HG03439 (cell line): ENCODE measurements around the gene KRT3.

ENCODE experiments used
- ATAC-seq: cut with Tn5 transposase; IDR thresholded peaks from one replicate; pipeline ENCODE4 v1.9.1; 2021; ENCODE audit warnings: mild to moderate bottlenecking, moderate library complexity; ENCODE audit not compliant: unreplicated experiment

The KRT3 gene

GRCh38 chr12:52787324-52788191 is 8.4 kb downstream of the KRT3 start:
- ATAC-seq, result no peak

DNA sequence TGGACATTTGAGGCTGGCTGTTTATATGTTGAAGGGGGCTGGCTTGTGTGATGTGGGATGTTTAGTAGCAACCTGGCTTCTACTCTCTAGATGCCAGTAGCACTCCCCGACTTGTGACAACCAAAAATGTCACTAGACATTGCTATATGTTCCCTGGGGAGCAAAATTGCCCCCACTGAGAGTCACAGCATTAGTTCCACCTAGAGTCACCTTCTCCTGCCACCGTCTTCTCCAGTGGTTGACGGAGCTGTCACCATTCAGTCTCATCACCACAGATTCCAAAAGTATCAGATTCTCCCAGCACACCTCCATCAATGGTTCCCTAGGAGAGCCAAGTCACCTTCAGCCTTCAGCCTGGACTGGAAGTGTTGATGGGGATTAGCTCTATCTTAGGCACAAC is 11.0 kb downstream of the KRT3 start:
- ATAC-seq, result no peak

DNA sequence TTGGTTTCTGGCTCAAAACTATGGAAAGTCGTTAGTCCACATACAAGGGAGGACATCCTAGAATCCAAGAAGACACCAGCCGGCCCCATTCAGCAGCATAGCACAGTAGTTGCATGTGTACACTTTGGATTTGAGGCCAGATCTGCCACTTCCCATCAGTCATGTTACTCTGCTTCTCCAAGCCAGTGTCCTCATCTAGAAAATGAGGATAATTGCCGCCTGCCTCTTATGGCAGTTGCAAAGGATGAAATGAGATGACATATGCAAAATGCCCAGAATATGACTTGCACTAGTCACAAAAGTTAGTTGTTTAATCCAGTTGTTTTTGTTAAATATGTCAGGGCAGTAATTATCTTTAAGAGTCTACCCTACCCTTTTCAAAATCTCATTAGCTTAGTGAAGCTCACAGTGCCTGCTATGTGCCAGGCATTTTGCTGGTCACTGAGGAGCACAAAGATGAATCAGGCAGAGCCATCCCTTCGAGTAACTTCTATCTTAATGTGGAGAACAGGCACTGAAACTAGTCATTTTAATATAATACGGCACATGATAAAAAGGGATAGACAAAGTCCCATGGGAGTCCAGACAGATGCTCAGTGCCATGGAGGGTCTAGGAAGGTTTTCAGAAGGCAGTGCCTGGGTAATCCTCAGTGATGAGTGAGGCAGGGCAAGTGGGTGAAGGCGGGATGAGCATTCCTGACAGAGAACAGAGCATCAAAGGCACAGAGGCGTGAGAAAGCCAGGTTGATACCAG is 12.2 kb downstream of the KRT3 start:
- ATAC-seq, result no peak

GRCh38 chr12:52782502-52782901 is 13.4 kb downstream of the KRT3 start:
- no peak for ATAC-seq

- ATAC-seq, result no peak
Measured at GRCh38 chr12:52781399-52782082, 14.4 kb downstream of the KRT3 start.

DNA sequence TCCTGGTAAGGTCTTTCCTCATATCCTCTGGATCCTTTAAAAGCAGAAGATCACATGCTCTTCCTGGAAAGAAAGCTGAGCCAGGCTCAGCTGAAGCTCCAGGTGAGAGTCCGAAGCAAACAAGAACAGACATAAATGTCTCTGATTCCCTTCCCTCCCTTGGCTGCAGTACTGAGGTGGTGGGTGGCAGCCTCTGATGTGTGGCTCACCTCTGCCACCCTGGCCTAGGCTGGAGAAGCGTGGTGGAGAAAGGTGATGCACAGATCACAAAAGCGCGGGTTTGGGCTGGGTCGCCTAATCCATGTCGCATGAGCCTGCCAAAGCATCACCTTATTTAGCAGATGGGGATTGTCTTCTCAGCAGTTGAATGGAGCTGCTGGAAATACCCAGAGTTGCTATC is 16.0 kb downstream of the KRT3 start:
- ATAC-seq, result no peak

GRCh38 chr12:52778833-52779232 is 17.1 kb downstream of the KRT3 start:
- no peak for ATAC-seq

DNA sequence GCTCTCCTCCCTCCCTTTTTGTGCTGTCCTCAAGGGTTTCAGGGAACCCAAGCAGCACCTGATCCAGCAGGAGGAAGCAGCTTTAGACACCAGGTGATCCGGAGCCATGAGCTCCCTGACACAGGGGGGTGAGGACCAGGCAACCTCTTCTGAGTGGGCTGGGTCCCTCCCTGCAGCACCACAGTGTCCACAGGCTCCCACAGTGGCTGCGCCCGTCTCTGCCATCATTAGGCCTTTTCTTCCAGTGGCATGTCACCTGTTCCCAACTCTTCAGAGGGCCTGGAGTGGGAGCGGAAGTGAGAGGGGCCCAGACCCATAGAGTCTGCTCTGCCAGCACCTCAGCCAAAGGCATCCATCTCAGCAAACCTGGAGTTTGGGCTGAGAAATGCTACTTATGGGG is 18.4 kb downstream of the KRT3 start:
- no peak for ATAC-seq

GRCh38 chr12:52776913-52777395 is 19.0 kb downstream of the KRT3 start, which contains the start of gene KRT76:
Gene KRT76 (minus strand): TSS chr12:52777345. CDS start chr12:52777291, 54 bp downstream.
- no peak for ATAC-seq

DNA sequence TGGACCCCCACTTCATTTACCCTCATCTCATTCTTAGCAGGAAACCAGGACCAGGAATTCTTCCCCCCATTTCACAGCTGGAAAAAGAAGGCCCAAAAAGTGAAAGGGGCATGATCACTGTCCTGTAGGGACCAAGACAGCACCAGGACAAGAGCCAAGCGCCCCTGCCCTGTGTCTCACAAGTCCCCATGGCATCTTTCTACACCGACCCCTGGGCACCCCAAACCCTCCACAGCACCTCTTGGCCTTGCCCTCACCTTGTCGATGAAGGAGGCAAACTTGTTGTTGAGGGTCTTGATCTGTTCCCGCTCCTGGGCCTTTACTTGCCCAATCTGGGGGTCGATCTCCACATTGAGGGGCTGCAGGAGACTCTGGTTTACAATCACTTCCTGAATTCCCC is 19.5 kb downstream of the KRT3 start:
- ATAC-seq, result no peak

DNA sequence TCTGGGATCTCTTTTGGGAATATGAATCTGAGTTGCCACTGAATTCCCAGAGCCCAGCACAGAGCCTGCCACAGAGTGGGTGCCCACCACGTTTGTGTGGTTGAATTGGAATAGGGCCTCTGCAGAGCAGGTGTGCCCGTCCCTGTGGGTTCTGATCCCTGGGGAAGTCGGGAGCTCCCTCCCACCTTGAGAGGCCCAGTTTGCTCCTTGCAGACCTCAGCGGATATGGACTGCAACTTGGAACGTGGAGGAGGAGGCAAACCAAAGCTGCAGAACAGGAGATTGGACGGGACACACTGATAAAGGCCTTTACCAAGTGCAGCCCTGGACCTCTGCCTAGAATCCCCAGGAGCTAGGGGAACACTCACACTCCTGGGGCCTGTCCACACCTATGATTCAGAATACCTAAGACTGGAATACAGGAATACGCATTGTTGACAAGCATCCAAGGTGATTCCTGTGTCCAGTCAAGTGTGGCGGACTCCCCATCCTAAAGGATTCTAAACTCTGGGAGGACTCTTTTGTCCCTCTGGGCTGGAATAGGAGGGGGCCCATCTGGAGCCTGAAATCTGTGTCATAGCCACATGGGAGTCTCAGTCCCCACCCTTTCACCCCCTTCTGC is 21.2 kb downstream of the KRT3 start:
- ATAC-seq, result no peak

GRCh38 chr12:52772772-52773171 is 23.1 kb downstream of the KRT3 start:
- ATAC-seq, result no peak

- no peak for ATAC-seq
Measured at GRCh38 chr12:52772188-52772587, 23.7 kb downstream of the KRT3 start.

- no peak for ATAC-seq
Measured at GRCh38 chr12:52771505-52771904, 24.4 kb downstream of the KRT3 start.

DNA sequence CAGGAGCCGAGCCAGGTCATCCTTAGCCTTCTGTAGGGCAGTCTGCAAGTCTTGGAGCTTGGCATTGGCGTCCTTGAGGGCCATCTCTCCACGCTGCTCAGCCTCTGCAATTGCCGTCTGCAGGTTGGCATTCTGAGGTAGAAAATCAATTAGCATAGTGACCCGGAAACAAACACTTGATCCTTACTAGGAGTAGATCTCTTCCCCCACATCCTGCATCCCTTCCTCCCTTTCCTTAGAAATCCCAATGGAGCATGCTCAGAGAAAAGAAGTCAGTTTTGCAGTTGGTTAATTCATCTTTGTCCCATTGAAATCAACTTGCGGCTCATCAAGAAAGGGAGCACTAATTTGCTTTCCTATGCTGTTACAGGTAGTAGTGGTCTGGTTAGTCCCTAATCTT is 24.8 kb downstream of the KRT3 start:
- ATAC-seq, result no peak

GRCh38 chr12:52769946-52770345 is 26.0 kb downstream of the KRT3 start:
- ATAC-seq, result no peak

GRCh38 chr12:52769354-52769753 is 26.6 kb downstream of the KRT3 start:
- no peak for ATAC-seq

DNA sequence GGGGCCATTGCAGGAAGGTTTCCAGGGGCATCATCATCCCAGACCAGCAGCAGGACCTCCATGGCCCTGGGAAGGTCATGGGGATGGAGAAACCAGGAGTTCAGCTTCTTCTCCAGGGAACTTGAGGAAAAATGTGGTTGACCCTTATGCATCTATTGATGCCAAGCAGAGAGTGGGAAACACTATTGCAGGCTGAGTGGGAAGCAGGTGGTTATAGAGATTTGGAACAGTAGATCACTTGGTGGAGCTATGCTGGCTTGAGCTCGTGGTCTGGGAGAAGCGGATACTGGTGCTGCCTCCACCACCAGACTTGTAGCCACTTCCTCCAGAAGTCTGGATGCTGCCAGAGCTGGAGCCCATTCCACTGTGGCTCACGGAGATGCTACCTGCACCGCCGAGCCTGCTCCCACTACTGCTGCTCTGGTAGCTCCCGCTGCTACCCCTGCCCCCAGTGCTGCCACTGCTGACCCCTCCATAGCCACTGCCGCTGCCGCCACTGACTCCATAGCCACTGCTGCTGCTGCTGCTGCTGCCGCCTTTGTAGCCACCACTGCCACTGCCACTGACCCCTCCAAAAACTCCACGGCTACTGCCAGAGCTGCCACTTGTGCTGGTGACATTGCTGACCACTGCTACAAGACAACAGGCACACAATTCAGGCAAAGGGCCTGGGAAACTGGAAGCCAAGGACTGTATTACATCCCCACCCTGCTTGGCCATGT is 27.3 kb downstream of the KRT3 start:
- no peak for ATAC-seq

DNA sequence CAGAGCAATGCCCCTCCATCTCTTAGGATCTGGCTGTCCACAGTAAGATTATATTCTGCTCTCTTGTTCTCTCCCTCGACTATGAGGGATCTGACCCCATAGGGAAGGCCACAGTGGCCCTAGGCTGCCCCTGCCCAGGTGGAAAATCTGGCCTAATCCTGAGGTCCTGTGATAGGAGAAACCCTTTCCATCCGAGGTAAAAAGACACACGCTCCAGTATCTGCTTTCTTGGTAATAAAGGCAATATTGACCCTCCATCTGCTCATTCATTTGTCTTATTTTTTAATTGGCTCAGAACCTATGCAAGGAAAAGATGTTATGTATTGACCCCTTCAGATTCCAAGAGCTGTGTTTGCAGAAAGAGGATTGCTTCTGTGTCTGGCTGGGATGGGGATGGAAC is 28.5 kb downstream of the KRT3 start:
- ATAC-seq, result no peak

GRCh38 chr12:52767020-52767379 is 28.9 kb downstream of the KRT3 start:
- no peak for ATAC-seq
